Neuronal stem cell (in vitro differentiated cells): Measurements from ENCODE around the gene ACP7.

Experiments
- DNase-seq: peaks from one replicate; pipeline ENCODE4 v3.0.0-alpha.2; 2013; ENCODE audit warnings: low spot score
- H2AFZ ChIP-seq: one replicate; pipeline ENCODE4 v1.6.1; 2013; ENCODE audit warnings: mild to moderate bottlenecking, low read length, inconsistent platforms
- H2AK5ac ChIP-seq: 2 replicates; pipeline ENCODE4 v1.6.1; 2013; ENCODE audit warnings: low read depth, mild to moderate bottlenecking, inconsistent platforms, low read length, moderate library complexity, mixed read lengths
- H2BK120ac ChIP-seq: 2 replicates; pipeline ENCODE4 v1.6.1; 2013; ENCODE audit warnings: low read depth, mild to moderate bottlenecking, inconsistent platforms, low read length, moderate library complexity, mixed read lengths
- H2BK12ac ChIP-seq: one replicate; pipeline ENCODE4 v1.6.1; 2013; ENCODE audit warnings: low read length, inconsistent platforms
- H2BK15ac ChIP-seq: 2 replicates; pipeline ENCODE4 v1.6.1; 2013; ENCODE audit warnings: mild to moderate bottlenecking, low read length, inconsistent platforms, mixed read lengths
- H2BK5ac ChIP-seq: one replicate; pipeline ENCODE4 v1.6.1; 2013; ENCODE audit warnings: inconsistent platforms, mild to moderate bottlenecking, low read length, moderate library complexity
- H3K14ac ChIP-seq: one replicate; pipeline ENCODE4 v1.6.1; 2013; ENCODE audit warnings: low read length, inconsistent platforms
- H3K18ac ChIP-seq: 2 replicates; pipeline ENCODE4 v1.6.1; 2013; ENCODE audit warnings: low read length, inconsistent platforms
- H3K23ac ChIP-seq: 2 replicates; pipeline ENCODE4 v1.6.1; 2013; ENCODE audit warnings: low read depth, mild to moderate bottlenecking, mixed read lengths, low read length, inconsistent platforms; ENCODE audit not compliant: poor library complexity
- H3K27ac ChIP-seq: replicated peaks from 3 replicates; pipeline ENCODE4 v1.5.1; 2013; ENCODE audit warnings: low read length, inconsistent platforms
- H3K27me3 ChIP-seq, 3 experiments: 2 replicates each; pipeline ENCODE4 v1.6.1; 2013; ENCODE audit warnings: low read length in 3 of 3, mild to moderate bottlenecking in 2 of 3, inconsistent platforms in 1 of 3, low read depth in 1 of 3, mixed read lengths in 1 of 3, moderate library complexity in 1 of 3; ENCODE audit not compliant: control insufficient read depth in 3 of 3, insufficient read depth in 3 of 3
- H3K36me3 ChIP-seq, 2 donors: replicated peaks in 1 of 2; 2 replicates each; pipeline ENCODE4 v1.6.1; 2013; ENCODE audit warnings: low read length in 2 of 2; ENCODE audit not compliant: control insufficient read depth in 2 of 2, insufficient read depth in 2 of 2
- H3K4ac ChIP-seq: 2 replicates; pipeline ENCODE4 v1.6.1; 2013; ENCODE audit warnings: inconsistent platforms, mild to moderate bottlenecking, low read length, moderate library complexity
- H3K4me1 ChIP-seq, 2 donors: 1 replicate in 1 of 2; 2 replicates in 1 of 2; pipeline ENCODE4 v1.6.1; 2013; ENCODE audit warnings: low read length in 2 of 2, low read depth in 1 of 2; ENCODE audit not compliant: control insufficient read depth in 2 of 2, insufficient read depth in 1 of 2
- H3K4me2 ChIP-seq: one replicate; pipeline ENCODE4 v1.6.1; 2013; ENCODE audit warnings: mild to moderate bottlenecking, low read length, inconsistent platforms; ENCODE audit not compliant: insufficient read depth, poor library complexity, severe bottlenecking
- H3K4me3 ChIP-seq, 2 donors: 2 replicates each; pipeline ENCODE4 v1.5.1; 2013; ENCODE audit warnings: low read length in 2 of 2, mild to moderate bottlenecking in 2 of 2, inconsistent platforms in 1 of 2, moderate library complexity in 1 of 2
- H3K79me1 ChIP-seq: one replicate; pipeline ENCODE4 v1.6.1; 2013; ENCODE audit warnings: low read depth, mild to moderate bottlenecking, inconsistent platforms, low read length, moderate library complexity
- H3K9ac ChIP-seq: one replicate; pipeline ENCODE4 v1.6.1; 2013; ENCODE audit warnings: mild to moderate bottlenecking, low read depth, low read length, inconsistent platforms; ENCODE audit not compliant: poor library complexity
- H3K9me3 ChIP-seq, 2 donors: replicated peaks in 1 of 2; 2 replicates each; pipeline versions ENCODE3 to v1.6.1; 2013; ENCODE audit warnings: low read length in 2 of 2, mild to moderate bottlenecking in 2 of 2, inconsistent platforms in 1 of 2, low read depth in 1 of 2, mixed read lengths in 1 of 2, moderate library complexity in 1 of 2; ENCODE audit not compliant: control insufficient read depth in 2 of 2, insufficient read depth in 1 of 2
- H4K8ac ChIP-seq: one replicate; pipeline ENCODE4 v1.6.1; 2013; ENCODE audit warnings: low read depth, mild to moderate bottlenecking, inconsistent platforms, low read length, moderate library complexity
- H4K91ac ChIP-seq: one replicate; pipeline ENCODE4 v1.6.1; 2013; ENCODE audit warnings: low read length, low read depth, mild to moderate bottlenecking, inconsistent platforms; ENCODE audit not compliant: poor library complexity
- WGBS, 2 donors: extraction: QIAGEN DNeasy Blood & Tissue Kit; methylation state at CpG; one replicate each; pipeline ENCODE4 v1.1.7; 2013; ENCODE audit warnings: missing lambda C conversion rate in 2 of 2, mixed read lengths in 1 of 2; ENCODE audit not compliant: insufficient read length in 2 of 2, insufficient replicate concordance in 1 of 2; ENCODE audit errors: extremely low coverage in 2 of 2; 5-methylcytosine and 5-hydroxymethylcytosine counted together

Gene ACP7

DNA sequence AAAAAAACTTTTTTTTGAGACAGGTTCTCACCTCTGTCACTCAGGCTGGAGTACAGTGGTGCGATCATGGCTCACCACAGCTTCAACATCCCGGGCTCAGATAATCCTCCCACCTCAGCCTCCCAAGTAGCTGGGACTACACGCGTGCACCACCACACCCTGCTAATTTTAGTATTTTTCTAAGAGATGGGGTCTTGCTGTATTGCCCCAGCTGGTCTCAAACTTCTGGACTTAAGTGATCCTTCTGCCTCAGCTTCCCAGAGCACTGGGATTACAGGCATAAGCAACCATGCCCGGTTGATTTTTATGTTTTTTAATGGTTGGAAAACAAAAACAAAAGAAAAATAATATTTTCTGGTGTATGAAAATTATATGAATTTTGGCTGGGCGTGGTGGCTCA lies 9.2 kb upstream of the ACP7 start:
- Histone ChIP-seq H3K18ac (no peak overlapping the region), H3K27me3 (peaks cover 0 to 3% (median 2%) of the 10 kb centered on the region in 3 experiments), H3K9me3 (no peaks in the 10 kb centered on the region), H2BK12ac (no peak overlapping the region), H2BK15ac (no peak overlapping the region), H3K23ac (no peak overlapping the region), H4K8ac (no peak overlapping the region), H3K4me3 (no peak overlapping the region), H3K4me1 (no peaks in the 10 kb centered on the region), H3K14ac (no peak overlapping the region), H3K9ac (no peak overlapping the region), H4K91ac (no peak overlapping the region), H2BK5ac (no peak overlapping the region), H2AK5ac (no peak overlapping the region), H3K4ac (no peak overlapping the region), H3K79me1 (no peaks in the 10 kb centered on the region), H3K4me2 (no peak overlapping the region), H2BK120ac (no peak overlapping the region), H3K27ac (no peak overlapping the region), H2AFZ (no peak overlapping the region), H3K36me3 (no peaks in the 10 kb centered on the region)
- no CpG with 5 or more reads among the region's 6 CpGs for WGBS, 2 donors
- no peak for DNase-seq

- H2AFZ ChIP-seq = no peak overlapping the region
- no peak overlapping the region for H2BK5ac ChIP-seq
- no peak overlapping the region for H3K9ac ChIP-seq
- no peak overlapping the region for H4K8ac ChIP-seq
- H3K18ac ChIP-seq = no peak overlapping the region
- H3K14ac ChIP-seq = no peak overlapping the region
- no peaks in the 10 kb centered on the region for H3K36me3 ChIP-seq
- H2BK120ac ChIP-seq = no peak overlapping the region
- H3K4me2 ChIP-seq = no peak overlapping the region
- no peak overlapping the region for H2BK15ac ChIP-seq
- H3K27me3 ChIP-seq = peaks cover 0 to 6% (median 4%) of the 10 kb centered on the region in 3 experiments
- no peak overlapping the region for H3K4ac ChIP-seq
- H2AK5ac ChIP-seq = no peak overlapping the region
- no peak overlapping the region for H2BK12ac ChIP-seq
- WGBS, 2 donors = no CpG with 5 or more reads among the region's 11 CpGs
- no peak overlapping the region for H3K23ac ChIP-seq
- no peaks in the 10 kb centered on the region for H3K9me3 ChIP-seq
- no peak overlapping the region for H4K91ac ChIP-seq
- no peak overlapping the region for H3K27ac ChIP-seq
- no peak for DNase-seq
- no peaks in the 10 kb centered on the region for H3K4me1 ChIP-seq
- no peak overlapping the region for H3K4me3 ChIP-seq
- H3K79me1 ChIP-seq = no peaks in the 10 kb centered on the region
Observed at GRCh38 chr19:39077323-39077722, 6.8 kb upstream of the ACP7 start.

DNA sequence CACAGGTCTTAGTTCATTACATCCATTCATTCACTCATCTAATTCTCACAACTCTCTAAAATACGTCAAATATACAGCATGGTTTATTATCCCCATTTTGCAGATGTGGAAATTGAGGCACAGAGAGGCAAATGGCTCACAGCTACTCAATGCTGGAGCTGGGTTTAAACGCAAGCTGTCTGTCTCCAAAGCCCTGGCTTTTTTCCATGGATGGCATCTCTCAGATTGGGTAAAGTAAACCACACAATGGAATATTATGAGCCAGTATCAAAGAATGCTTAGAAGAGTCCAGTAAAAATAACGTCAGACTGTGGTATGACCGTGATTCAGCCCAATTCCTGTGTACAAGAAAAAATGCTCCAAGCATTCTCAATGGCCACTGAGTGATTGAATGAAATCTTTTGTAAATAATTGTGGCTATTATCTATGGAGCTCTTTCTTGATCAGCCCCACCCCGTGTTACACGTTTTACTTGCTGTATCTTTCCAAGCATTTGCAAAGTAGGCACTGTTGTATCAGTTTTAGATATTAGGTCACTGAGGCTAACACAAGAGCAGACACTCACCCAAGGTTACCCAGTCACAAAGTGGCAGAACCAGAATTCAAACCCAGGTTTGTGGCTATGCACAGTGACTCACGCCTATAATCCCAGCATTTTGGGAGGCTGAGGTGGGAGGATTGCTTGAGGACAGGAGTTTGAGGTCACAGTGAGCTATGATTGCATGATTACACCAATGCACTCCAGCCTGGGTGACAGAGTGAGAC lies 5.5 kb upstream of the ACP7 start:
- Histone ChIP-seq H2BK120ac (no peak overlapping the region), H3K79me1 (no peaks in the 10 kb centered on the region), H3K9me3 (no peaks in the 10 kb centered on the region), H3K27ac (no peak overlapping the region), H3K4me2 (no peak overlapping the region), H2AFZ (no peak overlapping the region), H3K27me3 (peaks cover 0 to 18% (median 17%) of the 10 kb centered on the region in 3 experiments), H2AK5ac (no peak overlapping the region), H3K18ac (no peak overlapping the region), H4K91ac (no peak overlapping the region), H4K8ac (no peak overlapping the region), H3K9ac (no peak overlapping the region), H3K23ac (no peak overlapping the region), H3K14ac (no peak overlapping the region), H3K4me1 (no peaks in the 10 kb centered on the region), H3K4me3 (no peak overlapping the region), H2BK12ac (no peak overlapping the region), H3K36me3 (no peaks in the 10 kb centered on the region), H2BK5ac (no peak overlapping the region), H2BK15ac (no peak overlapping the region), H3K4ac (no peak overlapping the region)
- 100% methylated on average over 1 of the region's 7 CpGs for WGBS, 2 donors
- no peak for DNase-seq

DNA sequence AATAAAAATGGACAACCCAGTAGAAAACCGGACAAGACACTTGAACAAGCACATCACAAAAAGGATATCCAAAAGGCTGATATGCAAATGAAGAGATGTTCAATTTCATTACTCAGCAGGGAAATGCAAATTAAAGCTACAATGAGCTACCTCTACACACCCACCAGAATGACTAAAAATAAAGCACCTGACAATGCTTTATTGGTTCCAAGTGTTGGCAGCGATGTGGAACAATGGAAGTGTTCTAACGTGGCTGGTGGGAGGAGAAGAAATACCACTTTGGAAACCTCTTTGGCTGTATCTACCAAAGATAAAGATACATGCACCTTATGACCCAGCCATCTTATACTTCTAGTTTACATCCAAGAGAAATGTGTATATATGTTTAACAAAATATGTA lies 3.7 kb upstream of the ACP7 start:
- H3K9me3 ChIP-seq = peaks cover 0 to 2% of the 10 kb centered on the region in 2 donors
- H2AFZ ChIP-seq = no peak overlapping the region
- no peak overlapping the region for H3K23ac ChIP-seq
- H3K14ac ChIP-seq = no peak overlapping the region
- no peak overlapping the region for H2AK5ac ChIP-seq
- H3K18ac ChIP-seq = no peak overlapping the region
- H4K8ac ChIP-seq = no peak overlapping the region
- H3K9ac ChIP-seq = no peak overlapping the region
- H3K27ac ChIP-seq = no peak overlapping the region
- H3K4me1 ChIP-seq = peaks cover 2% of the 10 kb centered on the region in 2 donors
- H2BK15ac ChIP-seq = no peak overlapping the region
- no peak overlapping the region for H3K4me2 ChIP-seq
- H3K4ac ChIP-seq = no peak overlapping the region
- WGBS, 2 donors = no CpG with 5 or more reads among the region's 3 CpGs
- H3K4me3 ChIP-seq = no peak overlapping the region
- H2BK12ac ChIP-seq = no peak overlapping the region
- no peak overlapping the region for H2BK5ac ChIP-seq
- H3K79me1 ChIP-seq = no peaks in the 10 kb centered on the region
- no peak for DNase-seq
- H4K91ac ChIP-seq = no peak overlapping the region
- H3K36me3 ChIP-seq = no peaks in the 10 kb centered on the region
- peaks cover 10 to 34% (median 33%) of the 10 kb centered on the region in 3 experiments for H3K27me3 ChIP-seq
- no peak overlapping the region for H2BK120ac ChIP-seq
